ENCODE data around the gene KANSL1L.
A peak's percentile ranks its signal among the peaks of the same experiment; 100 is the strongest.

KANSL1L gene

GRCh38 chr2:210086292-210086691, 84.9 kb downstream of the KANSL1L start:
- TF ChIP-seq CTCF (IDR thresholded peaks at IDR 0.05; ENCODE audit: low read depth, low read length) (no peak), POLR2A (IDR thresholded peaks at IDR 0.05; ENCODE audit: extremely low read depth, insufficient read length) (no peak), MAX (IDR thresholded peaks at IDR 0.05; ENCODE audit: low read depth, low read length) (no peak), MYC (IDR thresholded peaks at IDR 0.05; ENCODE audit: low read depth, low read length) (no peak)
- H3K4me3 ChIP-seq (ENCODE audit: low read depth, low read length), result no peak overlapping the region
- DNase-seq (ENCODE audit: low read depth), result no peak

- no peak overlapping the region for H3K4me3 ChIP-seq (ENCODE audit: low read depth, low read length)
- TF ChIP-seq CTCF (IDR thresholded peaks at IDR 0.05; ENCODE audit: low read depth, low read length) (peak; percentile 56), POLR2A (IDR thresholded peaks at IDR 0.05; ENCODE audit: extremely low read depth, insufficient read length) (no peak), MYC (IDR thresholded peaks at IDR 0.05; ENCODE audit: low read depth, low read length) (no peak), MAX (IDR thresholded peaks at IDR 0.05; ENCODE audit: low read depth, low read length) (no peak)
- DNase-seq (ENCODE audit: low read depth), result peak; percentile 60
These were observed 98.2 kb downstream of the KANSL1L start for GRCh38 chr2:210072922-210073509.

GRCh38 chr2:210072493-210072892, 98.7 kb downstream of the KANSL1L start:
- H3K4me3 ChIP-seq (ENCODE audit: low read depth, low read length), result no peak overlapping the region
- TF ChIP-seq CTCF (IDR thresholded peaks at IDR 0.05; ENCODE audit: low read depth, low read length), result no peak
- TF ChIP-seq MAX (IDR thresholded peaks at IDR 0.05; ENCODE audit: low read depth, low read length), result no peak
- TF ChIP-seq MYC (IDR thresholded peaks at IDR 0.05; ENCODE audit: low read depth, low read length), result no peak
- TF ChIP-seq POLR2A (IDR thresholded peaks at IDR 0.05; ENCODE audit: extremely low read depth, insufficient read length), result no peak
- DNase-seq (ENCODE audit: low read depth), result no peak

- H3K4me3 ChIP-seq (ENCODE audit: low read depth, low read length), result no peak overlapping the region
- DNase-seq (ENCODE audit: low read depth), result no peak
- TF ChIP-seq MAX (IDR thresholded peaks at IDR 0.05; ENCODE audit: low read depth, low read length) (no peak), POLR2A (IDR thresholded peaks at IDR 0.05; ENCODE audit: extremely low read depth, insufficient read length) (no peak), MYC (IDR thresholded peaks at IDR 0.05; ENCODE audit: low read depth, low read length) (no peak), CTCF (IDR thresholded peaks at IDR 0.05; ENCODE audit: low read depth, low read length) (no peak)
These were observed 107.9 kb downstream of the KANSL1L start for GRCh38 chr2:210063306-210063705.

GRCh38 chr2:210055825-210056224, 115.4 kb downstream of the KANSL1L start:
- H3K4me3 ChIP-seq (ENCODE audit: low read depth, low read length), result no peak overlapping the region
- no peak for TF ChIP-seq POLR2A (IDR thresholded peaks at IDR 0.05; ENCODE audit: extremely low read depth, insufficient read length)
- TF ChIP-seq CTCF (IDR thresholded peaks at IDR 0.05; ENCODE audit: low read depth, low read length), result no peak
- TF ChIP-seq MAX (IDR thresholded peaks at IDR 0.05; ENCODE audit: low read depth, low read length), result no peak
- no peak for TF ChIP-seq MYC (IDR thresholded peaks at IDR 0.05; ENCODE audit: low read depth, low read length)

More at GRCh38 chr2:210055825-210056224, 115.4 kb downstream of the KANSL1L start:
- no peak for DNase-seq (ENCODE audit: low read depth)

Data from NB4 (cell line).